ENCODE measurements around the gene SLC29A4.

GRCh38 chr7:5345171-5345570 lies 62.4 kb downstream of the SLC29A4 start:
- TF ChIP-seq CTCF (IDR thresholded peaks at IDR 0.05) (no peak), POLR2A (IDR thresholded peaks at IDR 0.05) (no peak)

Measured in adrenal gland (tissue), 5 donors.